Naive thymus-derived CD8-positive, alpha-beta T cell (primary cell): ENCODE data around the gene ATP6V1C2. TPM values are rescaled to one million over a fixed set of nuclear protein-coding genes. Genes with fewer than 3 reads are reported as not detected.

Experiments
- ATAC-seq, 2 donors: fragments of 150-1000 bp; cut with Tn5 transposase in 1 of 2; sonication (Bioruptor Pico), chemical (Tn5 transposase) in 1 of 2; 1 replicate in 1 of 2; 2 replicates in 1 of 2; pipeline ENCODE4 v1.10.0; 2021; ENCODE audit warnings: mild to moderate bottlenecking in 2 of 2, moderate library complexity in 2 of 2
- POLR2A ChIA-PET: fragments of 350-600 bp; sonication (Branson Sonifier 250); formaldehyde crosslinking; loops from one replicate; lab custom pipeline; 2021; ENCODE audit warnings: antibody characterized with exemption; lab: Charles Lee
- DNase-seq, 10 donors: peaks; one replicate each; pipeline versions ENCODE4 v3.0.0 to v3.0.0-alpha.2; 2020 to 2022
- H3K27ac Mint-ChIP-seq, 10 donors: one replicate each; pipeline ENCODE4 v1.8.0; 2020 to 2022; ENCODE audit warnings: mild to moderate bottlenecking in 10 of 10, mixed read lengths in 10 of 10, moderate library complexity in 4 of 10, inconsistent platforms in 1 of 10
- H3K27me3 Mint-ChIP-seq, 5 donors: one replicate each; pipeline ENCODE4 v1.8.0; 2021 to 2022; ENCODE audit warnings: mixed read lengths in 5 of 5
- H3K36me3 Mint-ChIP-seq, 3 donors: one replicate each; pipeline ENCODE4 v1.8.0; 2020 to 2022; ENCODE audit warnings: mixed read lengths in 3 of 3, mild to moderate bottlenecking in 2 of 3, inconsistent platforms in 1 of 3
- H3K4me1 Mint-ChIP-seq, 4 donors: one replicate each; pipeline ENCODE4 v1.8.0; 2021 to 2022; ENCODE audit warnings: mixed read lengths in 4 of 4
- H3K4me3 Mint-ChIP-seq, 10 donors: one replicate each; pipeline ENCODE4 v1.8.0; 2020 to 2022; ENCODE audit warnings: mild to moderate bottlenecking in 10 of 10, mixed read lengths in 10 of 10, moderate library complexity in 6 of 10, inconsistent platforms in 1 of 10
- H3K9me3 Mint-ChIP-seq, 9 donors: one replicate each; pipeline ENCODE4 v1.8.0; 2020 to 2022; ENCODE audit warnings: mixed read lengths in 9 of 9, mild to moderate bottlenecking in 3 of 9, inconsistent platforms in 1 of 9, moderate library complexity in 1 of 9
- polyA plus RNA-seq, 3 donors: library from polyadenylated mRNA; unstranded; fragments of 300-500 nt; fragmentation: Illumina TruSeq; gene quantifications; one replicate each; pipeline ENCODE4 v1.2.3, GENCODE V29; 2021
- total RNA-seq, 8 experiments: library from RNA in 2 of 8; stranded (reverse) in 2 of 8; gene quantifications; one replicate each; pipeline ENCODE4 v1.2.3 and lab custom pipeline; 2021 to 2026

The ATP6V1C2 gene
- total and polyA plus RNA-seq, 5 experiments from 2014 or later, result 0.11 to 0.47 (median 0.19) TPM; not detected in 2

DNA sequence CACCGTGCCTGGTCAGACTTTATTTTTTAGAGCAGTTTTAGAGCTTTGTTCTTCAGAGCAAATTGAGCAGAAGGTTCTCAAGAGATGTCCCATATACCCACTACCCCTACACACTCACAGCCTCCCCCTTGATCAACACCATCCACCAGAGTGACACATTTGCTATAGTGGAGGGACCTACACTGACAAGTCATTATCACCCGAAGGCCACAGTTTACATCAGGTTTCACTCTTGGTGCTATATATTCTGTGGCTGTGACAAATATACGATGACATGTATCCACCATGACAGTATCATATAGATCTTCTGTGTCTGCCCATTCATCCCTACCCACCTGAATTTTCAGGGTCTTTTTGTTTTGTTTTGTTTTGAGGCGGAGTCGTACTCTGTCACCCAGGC lies 15.4 kb upstream of the ATP6V1C2 start:
- H3K4me3 Mint-ChIP-seq, result no peak overlapping the region
- H3K9me3 Mint-ChIP-seq, result no peaks in the 10 kb centered on the region
- no peak for ATAC-seq
- peaks cover 5 to 35% (median 28%) of the 10 kb centered on the region in 5 donors for H3K27me3 Mint-ChIP-seq
- POLR2A ChIA-PET, result no interaction called here
- no peak for DNase-seq
- no peaks in the 10 kb centered on the region for H3K36me3 Mint-ChIP-seq
- H3K4me1 Mint-ChIP-seq, result no peaks in the 10 kb centered on the region
- no peak overlapping the region for H3K27ac Mint-ChIP-seq

DNA sequence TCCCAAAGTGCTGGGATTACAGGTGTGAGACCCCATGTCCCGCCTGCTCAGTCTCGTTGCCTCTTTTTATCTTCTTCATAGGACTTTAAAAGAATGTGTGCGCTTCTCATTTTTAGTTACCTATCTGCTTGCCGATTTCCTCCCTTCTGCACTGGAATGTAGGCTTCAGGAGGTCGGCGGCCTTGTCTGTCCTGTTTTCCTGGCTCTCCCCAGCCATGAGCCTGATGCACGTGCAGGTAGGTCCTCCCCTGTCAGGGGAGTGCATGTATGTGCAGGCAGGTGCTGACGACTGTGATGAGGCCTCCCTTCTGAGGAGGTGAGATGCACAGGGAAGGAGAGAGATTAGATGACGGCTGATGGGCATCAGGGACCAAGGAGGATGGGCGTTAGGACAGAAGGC lies 13.6 kb upstream of the ATP6V1C2 start:
- H3K36me3 Mint-ChIP-seq, result no peaks in the 10 kb centered on the region
- H3K9me3 Mint-ChIP-seq, result no peaks in the 10 kb centered on the region
- no peak for DNase-seq
- H3K27ac Mint-ChIP-seq, result peak overlapping the region in 1 of 10 donors; percentile 23
- peaks cover 6 to 10% (median 8%) of the 10 kb centered on the region in 4 donors for H3K4me1 Mint-ChIP-seq
- H3K4me3 Mint-ChIP-seq, result peak overlapping the region in 1 of 10 donors; percentile 14
- POLR2A ChIA-PET, result no interaction called here
- ATAC-seq, result no peak
- peaks cover 5 to 35% (median 27%) of the 10 kb centered on the region in 5 donors for H3K27me3 Mint-ChIP-seq

DNA sequence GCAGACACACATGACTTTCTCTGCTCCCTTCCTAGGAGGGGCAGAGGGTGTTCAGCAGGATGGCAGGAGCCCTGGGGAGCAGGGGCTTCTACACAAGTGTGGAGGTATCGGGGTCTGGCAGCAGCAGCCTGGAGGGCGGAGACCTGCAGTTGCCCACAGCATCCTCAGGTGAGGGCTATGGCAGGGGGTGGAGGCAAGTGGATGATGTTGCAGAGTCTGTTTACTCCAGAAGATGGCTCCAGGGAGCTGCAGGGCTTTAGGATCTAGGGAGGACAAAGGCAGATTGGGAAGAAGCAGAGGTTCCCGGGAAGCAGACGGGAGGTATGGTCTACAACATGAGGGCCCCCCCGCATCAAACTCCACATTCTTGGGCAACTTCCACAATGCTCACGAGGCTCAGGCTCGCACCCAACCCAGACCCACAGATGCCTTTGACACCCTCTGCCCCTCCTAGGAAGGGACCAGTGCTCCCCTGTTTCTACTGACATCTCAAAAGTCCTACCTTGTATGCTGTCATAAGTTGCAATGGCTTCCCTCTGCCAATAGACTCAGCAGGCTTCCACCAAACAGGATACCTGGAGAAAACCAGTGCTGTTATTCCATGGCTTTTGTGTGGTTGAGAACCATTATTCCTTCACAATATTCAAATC lies 12.0 kb upstream of the ATP6V1C2 start:
- POLR2A ChIA-PET, result no interaction called here
- no peak overlapping the region for H3K4me3 Mint-ChIP-seq
- no peaks in the 10 kb centered on the region for H3K36me3 Mint-ChIP-seq
- H3K27ac Mint-ChIP-seq, result no peak overlapping the region
- DNase-seq (no peak), ATAC-seq (no peak)
- no peaks in the 10 kb centered on the region for H3K9me3 Mint-ChIP-seq
- peaks cover 6 to 19% (median 9%) of the 10 kb centered on the region in 4 donors for H3K4me1 Mint-ChIP-seq
- H3K27me3 Mint-ChIP-seq, result peaks cover 5 to 35% (median 27%) of the 10 kb centered on the region in 5 donors

DNA sequence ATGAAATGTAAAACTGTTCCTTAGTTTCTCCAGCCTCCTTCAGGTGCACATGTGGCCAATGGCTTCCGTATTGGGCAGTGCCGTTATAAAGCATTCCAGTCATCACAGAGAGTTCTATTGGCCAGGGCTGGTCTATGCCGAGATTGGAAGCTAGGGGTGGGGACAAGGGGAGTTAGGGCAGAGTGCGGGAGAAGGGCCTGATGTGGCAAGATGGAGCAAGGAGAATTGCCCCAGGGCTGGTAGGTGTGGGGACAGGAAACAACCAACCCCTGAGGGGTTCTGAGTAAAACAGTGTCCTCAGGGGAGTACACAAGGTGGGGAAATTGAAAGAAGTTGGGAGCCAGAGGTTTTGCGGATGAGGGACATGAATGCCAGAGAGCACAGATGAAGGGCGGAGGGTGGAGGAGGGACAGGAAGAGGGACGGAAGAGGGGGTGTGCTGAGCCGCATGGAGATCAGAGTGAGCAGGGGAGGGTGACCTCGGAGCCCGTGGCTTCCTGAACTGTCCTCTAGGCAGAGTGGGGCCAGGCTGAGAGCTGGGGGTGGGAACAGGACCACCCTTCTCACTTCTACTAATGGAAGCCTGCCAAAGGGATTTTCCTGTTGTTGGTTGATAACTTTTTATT lies 9.1 kb upstream of the ATP6V1C2 start:
- Mint-ChIP-seq H3K4me1 (peaks cover 6 to 19% (median 9%) of the 10 kb centered on the region in 4 donors), H3K27ac (peak overlapping the region in 5 of 10 donors; percentile 10 to 87 (median 63)), H3K27me3 (peaks cover 5 to 28% (median 23%) of the 10 kb centered on the region in 5 donors), H3K9me3 (no peaks in the 10 kb centered on the region), H3K36me3 (no peaks in the 10 kb centered on the region), H3K4me3 (peak overlapping the region in 9 of 10 donors; percentile 13 to 79 (median 57))
- DNase-seq (no peak), ATAC-seq (peak in 1 of 2 donors; percentile 74)
- POLR2A ChIA-PET, result no interaction called here

DNA sequence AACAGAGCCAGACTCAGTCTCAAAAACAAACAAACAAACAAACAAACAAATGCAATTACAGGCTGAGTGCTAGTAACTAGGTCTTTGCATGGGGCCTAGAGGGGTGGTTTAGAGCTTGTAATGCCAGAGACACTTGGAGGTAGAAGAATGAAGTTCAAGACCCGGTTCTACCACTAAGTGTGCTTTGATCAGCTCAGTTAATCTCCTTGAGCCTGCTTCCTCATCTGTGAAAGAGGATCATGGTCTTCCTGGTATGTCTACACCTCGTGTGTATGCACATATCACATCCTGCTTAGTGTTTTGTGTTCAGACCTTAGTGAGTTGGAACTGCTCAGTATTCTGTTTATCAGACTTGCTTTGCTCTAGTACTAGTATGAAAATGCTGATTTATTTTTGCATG lies 4.8 kb upstream of the ATP6V1C2 start:
- Mint-ChIP-seq H3K36me3 (no peaks in the 10 kb centered on the region), H3K27ac (no peak overlapping the region), H3K27me3 (peaks cover 4 to 23% (median 9%) of the 10 kb centered on the region in 5 donors), H3K4me1 (peaks cover 5 to 19% (median 11%) of the 10 kb centered on the region in 4 donors), H3K4me3 (no peak overlapping the region), H3K9me3 (no peaks in the 10 kb centered on the region)
- POLR2A ChIA-PET, result no interaction called here
- ATAC-seq, result no peak
- no peak for DNase-seq

DNA sequence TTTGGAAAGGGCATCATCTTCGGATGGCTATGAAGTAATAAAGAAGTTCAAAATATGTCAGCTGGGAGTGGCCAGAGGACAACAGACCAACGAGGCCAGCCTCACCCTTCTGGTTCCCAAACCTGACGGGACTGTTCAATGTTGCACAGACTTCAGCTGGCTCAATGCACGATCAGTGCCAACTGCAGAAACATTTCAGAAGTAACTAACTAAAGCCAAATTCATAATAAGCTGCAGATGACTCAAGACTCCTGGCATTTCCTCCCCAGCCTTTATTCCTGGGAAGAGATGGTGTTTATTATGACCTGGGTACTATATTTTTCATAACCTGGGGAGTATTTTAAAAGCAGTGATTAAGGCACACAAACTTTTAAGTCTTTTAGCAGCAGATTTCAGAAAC lies 3.8 kb upstream of the ATP6V1C2 start:
- Mint-ChIP-seq H3K9me3 (no peaks in the 10 kb centered on the region), H3K27ac (no peak overlapping the region), H3K27me3 (peaks cover 9 to 33% (median 17%) of the 10 kb centered on the region in 5 donors), H3K4me3 (no peak overlapping the region), H3K4me1 (peaks cover 0 to 20% (median 15%) of the 10 kb centered on the region in 4 donors), H3K36me3 (no peaks in the 10 kb centered on the region)
- DNase-seq (no peak), ATAC-seq (no peak)
- POLR2A ChIA-PET, result no interaction called here

DNA sequence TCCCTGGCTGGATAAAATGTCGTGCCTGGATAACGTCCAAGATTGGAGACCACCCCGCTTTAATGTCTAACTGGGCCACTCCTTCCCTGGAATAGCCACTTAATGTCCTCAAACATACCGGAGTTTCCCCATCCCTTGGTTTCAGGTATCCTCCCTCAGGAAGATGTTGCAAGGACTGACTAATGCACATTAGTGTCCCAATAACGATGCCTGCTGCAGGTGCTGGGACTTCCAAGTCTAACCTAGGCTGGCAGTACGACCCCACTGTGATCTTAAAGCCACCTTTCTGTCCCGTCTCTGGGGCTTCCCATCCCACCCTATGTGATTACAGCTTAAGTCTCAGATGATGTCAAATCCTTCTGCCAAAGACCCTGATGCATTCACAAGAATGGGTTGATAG lies 1.1 kb upstream of the ATP6V1C2 start:
- H3K4me3 Mint-ChIP-seq, result peak overlapping the region; percentile 25 to 77 (median 56)

DNA sequence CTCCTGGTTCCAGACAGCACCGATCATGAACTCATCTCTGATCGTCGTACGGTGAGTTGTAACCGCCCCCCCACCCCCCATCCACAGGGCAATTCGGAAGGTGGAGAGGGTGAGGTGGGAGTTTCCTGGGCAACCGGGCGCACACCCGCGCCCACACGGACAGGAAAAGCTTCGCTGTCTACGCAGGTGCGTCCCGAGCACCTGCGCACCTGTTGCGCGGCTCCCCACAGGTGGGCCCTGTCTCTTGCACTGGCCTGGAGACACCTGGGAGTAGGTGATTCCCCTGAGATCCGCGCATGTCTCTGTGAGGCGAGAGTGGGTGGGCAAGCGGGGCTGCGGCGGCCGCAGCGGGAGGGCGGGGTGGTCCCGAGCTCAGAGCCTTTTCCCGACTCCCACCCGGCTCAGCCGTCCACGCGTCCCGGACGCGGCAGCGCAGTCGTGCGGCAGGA lies 459 bp upstream of the ATP6V1C2 start:
- peaks cover 13 to 64% (median 26%) of the 10 kb centered on the region in 5 donors for H3K27me3 Mint-ChIP-seq
- DNase-seq, result no peak
- POLR2A ChIA-PET, result no interaction called here
- H3K36me3 Mint-ChIP-seq, result no peaks in the 10 kb centered on the region
- ATAC-seq, result peak in 1 of 2 donors; percentile 49
- H3K4me3 Mint-ChIP-seq, result peak overlapping the region; percentile 25 to 77 (median 56)
- no peaks in the 10 kb centered on the region for H3K9me3 Mint-ChIP-seq
- no peak overlapping the region for H3K27ac Mint-ChIP-seq
- H3K4me1 Mint-ChIP-seq, result peaks cover 0 to 20% (median 16%) of the 10 kb centered on the region in 4 donors

More for the DNA sequence above, 1.1 kb upstream of the ATP6V1C2 start:
- no peaks in the 10 kb centered on the region for H3K36me3 Mint-ChIP-seq
- peaks cover 13 to 57% (median 26%) of the 10 kb centered on the region in 5 donors for H3K27me3 Mint-ChIP-seq
- peak overlapping the region in 1 of 10 donors; percentile 7 for H3K27ac Mint-ChIP-seq
- no peaks in the 10 kb centered on the region for H3K9me3 Mint-ChIP-seq
- peaks cover 0 to 20% (median 16%) of the 10 kb centered on the region in 4 donors for H3K4me1 Mint-ChIP-seq
- ATAC-seq, result no peak
- DNase-seq, result no peak
- POLR2A ChIA-PET, result no interaction called here

DNA sequence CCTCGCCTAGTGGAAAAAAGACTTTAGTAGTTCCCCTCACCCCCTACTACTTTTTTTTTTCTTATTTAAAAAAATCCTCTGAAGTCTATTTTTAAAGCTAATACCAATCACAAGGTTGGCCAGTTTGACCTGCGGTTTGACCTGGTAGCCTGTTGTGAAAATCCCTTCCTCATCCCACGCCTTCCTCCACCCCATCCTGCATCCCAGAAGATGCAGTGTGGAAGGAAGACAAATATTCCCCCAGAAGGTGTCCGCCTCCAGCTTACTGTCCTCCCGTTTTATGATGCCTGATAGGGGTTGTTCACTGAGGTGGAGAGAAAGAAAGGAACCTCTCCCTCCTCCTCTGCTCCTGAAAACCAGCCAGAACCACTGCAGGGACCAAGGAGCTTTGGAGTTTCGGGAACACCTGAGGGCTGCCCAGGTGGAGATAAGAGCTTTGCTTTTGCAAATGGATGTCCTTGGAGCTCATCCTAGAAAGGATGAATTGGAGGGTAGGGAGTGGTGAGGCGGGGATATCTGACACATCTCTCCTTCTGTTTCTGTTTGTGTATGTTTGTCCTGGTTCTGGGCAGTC lies 909 bp downstream of the ATP6V1C2 start:
- H3K27ac Mint-ChIP-seq, result no peak overlapping the region
- H3K27me3 Mint-ChIP-seq, result peaks cover 13 to 68% (median 26%) of the 10 kb centered on the region in 5 donors
- POLR2A ChIA-PET, result interaction anchor here (0.6 kb wide), 1 partner anchor 45 kb away, joined by 3 read pairs; no protein-coding TSS in a partner anchor
- H3K36me3 Mint-ChIP-seq, result no peaks in the 10 kb centered on the region
- ATAC-seq, result no peak
- DNase-seq, result no peak
- peaks cover 0 to 20% (median 16%) of the 10 kb centered on the region in 4 donors for H3K4me1 Mint-ChIP-seq
- peak overlapping the region; percentile 27 to 70 (median 56) for H3K4me3 Mint-ChIP-seq
- no peaks in the 10 kb centered on the region for H3K9me3 Mint-ChIP-seq

DNA sequence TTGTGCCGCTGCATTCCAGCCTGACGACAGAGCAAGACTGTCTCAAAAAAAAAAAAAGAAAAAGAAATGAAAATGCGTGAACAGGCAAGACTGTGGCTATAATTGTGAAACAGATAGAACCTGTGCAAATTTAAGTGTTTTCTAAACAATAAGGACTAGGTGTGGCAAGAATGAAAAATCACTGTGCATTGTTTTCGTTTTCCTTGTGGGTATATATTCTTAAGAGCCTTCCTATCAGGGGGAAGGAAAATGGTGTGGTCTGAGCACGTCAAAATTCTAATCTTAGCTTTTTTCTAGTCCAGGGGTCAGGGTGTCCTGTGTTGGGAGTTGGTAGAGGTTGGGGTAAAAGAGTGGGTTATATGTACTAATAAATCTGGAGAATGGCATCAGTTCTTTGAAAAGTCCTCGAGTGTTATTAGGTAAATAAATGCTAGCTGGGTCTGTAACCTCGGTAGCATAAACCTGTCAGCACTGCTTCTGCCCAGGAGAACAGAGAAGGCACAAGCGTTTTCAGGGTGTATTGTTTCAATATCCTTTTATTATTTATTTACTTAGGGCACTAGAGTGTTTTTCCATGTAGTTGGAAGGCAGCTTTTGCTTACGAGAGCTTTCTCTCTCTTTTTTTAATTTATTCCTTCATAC lies 11.6 kb downstream of the ATP6V1C2 start:
- peaks cover 0 to 8% (median 3%) of the 10 kb centered on the region in 5 donors for H3K27me3 Mint-ChIP-seq
- ATAC-seq (no peak), DNase-seq (no peak)
- H3K27ac Mint-ChIP-seq, result no peak overlapping the region
- no peak overlapping the region for H3K4me3 Mint-ChIP-seq
- H3K4me1 Mint-ChIP-seq, result peaks cover 0 to 2% (median 0%) of the 10 kb centered on the region in 4 donors
- POLR2A ChIA-PET, result interaction anchor here (0.6 kb wide), 1 partner anchor 328 kb away, joined by 4 read pairs; no protein-coding TSS in a partner anchor
- no peaks in the 10 kb centered on the region for H3K9me3 Mint-ChIP-seq
- no peaks in the 10 kb centered on the region for H3K36me3 Mint-ChIP-seq

DNA sequence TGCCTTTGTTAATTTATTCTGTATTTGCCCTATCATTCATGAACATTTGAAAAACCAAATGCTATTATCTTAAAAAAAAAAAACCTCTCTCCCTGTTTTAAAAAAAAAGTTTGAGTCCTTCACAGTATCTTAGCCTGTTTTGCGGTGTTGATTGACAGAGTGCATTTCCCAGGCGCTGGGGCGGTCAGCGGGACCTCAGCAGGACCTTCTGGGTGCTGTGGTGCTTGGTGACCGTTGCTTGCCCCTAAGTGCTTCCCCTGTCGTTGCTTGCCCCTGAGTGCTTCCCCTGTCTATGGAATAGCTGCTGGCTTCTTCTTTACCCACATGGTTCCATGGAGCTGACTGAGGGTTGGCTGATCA lies 12.1 kb downstream of the ATP6V1C2 start:
- H3K36me3 Mint-ChIP-seq, result no peaks in the 10 kb centered on the region
- POLR2A ChIA-PET, result interaction anchor here (0.6 kb wide), 1 partner anchor 327 kb away, joined by 4 read pairs; no protein-coding TSS in a partner anchor
- DNase-seq, result no peak
- no peak for ATAC-seq
- H3K9me3 Mint-ChIP-seq, result no peaks in the 10 kb centered on the region
- H3K4me1 Mint-ChIP-seq, result peaks cover 0 to 2% (median 0%) of the 10 kb centered on the region in 4 donors
- peaks cover 0 to 8% (median 3%) of the 10 kb centered on the region in 5 donors for H3K27me3 Mint-ChIP-seq
- H3K27ac Mint-ChIP-seq, result no peak overlapping the region
- no peak overlapping the region for H3K4me3 Mint-ChIP-seq

DNA sequence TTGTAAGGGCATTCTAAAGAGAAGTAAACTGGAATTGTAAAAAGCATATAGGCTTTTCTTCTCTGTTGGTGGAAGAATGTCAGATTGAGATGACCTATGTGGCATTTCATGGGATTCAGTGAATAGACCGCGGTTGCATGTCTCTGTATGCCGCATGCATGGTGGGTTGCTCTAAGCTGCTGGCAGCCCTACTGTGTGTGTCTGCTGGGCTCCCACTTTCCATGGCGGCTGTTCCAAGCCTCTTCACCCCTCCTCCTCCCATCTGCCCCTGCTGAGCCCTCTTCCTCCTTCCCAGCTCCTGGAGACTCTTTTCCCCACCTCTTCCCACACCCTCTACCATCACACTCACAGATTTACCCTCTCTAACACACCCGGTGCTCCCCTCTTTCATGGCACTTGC lies 12.6 kb downstream of the ATP6V1C2 start:
- Mint-ChIP-seq H3K27me3 (peaks cover 0 to 8% (median 3%) of the 10 kb centered on the region in 5 donors), H3K4me3 (no peak overlapping the region), H3K4me1 (peaks cover 0 to 2% (median 0%) of the 10 kb centered on the region in 4 donors), H3K36me3 (no peaks in the 10 kb centered on the region), H3K9me3 (no peaks in the 10 kb centered on the region), H3K27ac (no peak overlapping the region)
- DNase-seq, result no peak
- POLR2A ChIA-PET, result no interaction called here
- no peak for ATAC-seq
